ENCODE measurements around the gene MAST4.

Gene MAST4

DNA sequence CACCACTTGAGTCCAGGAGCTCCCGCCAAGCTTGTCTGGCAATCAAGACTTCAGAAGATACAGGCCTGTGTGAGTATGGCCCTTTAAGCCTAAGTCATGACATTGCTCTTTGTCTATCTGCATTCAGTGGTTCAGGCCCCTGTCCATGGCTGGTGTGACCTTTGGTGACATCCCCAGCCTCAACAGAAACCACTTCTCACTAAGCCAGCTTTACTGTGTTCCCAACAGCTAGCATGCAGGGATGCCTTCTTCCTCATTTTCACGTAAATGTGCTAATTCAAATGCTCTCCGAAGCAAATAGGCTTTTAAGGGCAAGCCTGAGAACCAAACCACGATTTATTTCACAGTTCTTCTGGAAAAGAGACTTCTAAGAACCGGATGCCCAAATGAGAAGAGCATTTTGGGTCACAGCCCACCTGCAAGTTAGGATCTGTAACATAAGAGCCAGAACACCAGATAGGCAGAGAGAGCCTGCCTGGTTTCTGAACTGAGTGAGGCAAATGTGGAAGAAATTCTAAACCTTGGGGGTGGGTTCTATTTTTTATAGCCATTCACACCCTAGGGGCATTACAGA is 585.5 kb downstream of the MAST4 start:
- DNase-seq: no peak

DNA sequence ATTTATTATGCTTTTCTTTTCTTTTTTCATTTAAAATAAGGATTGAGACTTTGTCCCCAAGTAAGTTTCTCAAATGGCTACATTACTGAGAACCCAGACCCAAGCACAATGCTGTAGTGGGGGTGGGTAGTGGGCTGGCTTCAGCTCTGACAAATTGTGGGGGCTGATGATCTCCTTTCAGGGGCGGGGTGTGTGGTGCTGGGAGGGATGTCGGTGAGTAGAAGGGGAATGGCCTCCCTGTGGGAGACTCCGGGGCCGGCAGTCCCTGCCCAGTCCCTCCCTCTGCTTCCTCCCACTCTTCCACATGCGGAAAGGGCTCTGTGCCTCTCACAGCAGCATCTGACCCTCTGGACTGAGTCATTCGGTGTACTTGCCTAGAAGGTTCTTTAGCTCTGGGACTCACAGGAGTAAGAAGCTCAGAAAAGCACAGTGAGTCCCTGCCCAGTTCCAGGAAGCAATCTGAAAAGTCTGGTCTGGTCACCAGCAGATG is 586.2 kb downstream of the MAST4 start:
- DNase-seq: peak in 11 of 51 donors; percentile 12 to 65 (median 31)

DNA sequence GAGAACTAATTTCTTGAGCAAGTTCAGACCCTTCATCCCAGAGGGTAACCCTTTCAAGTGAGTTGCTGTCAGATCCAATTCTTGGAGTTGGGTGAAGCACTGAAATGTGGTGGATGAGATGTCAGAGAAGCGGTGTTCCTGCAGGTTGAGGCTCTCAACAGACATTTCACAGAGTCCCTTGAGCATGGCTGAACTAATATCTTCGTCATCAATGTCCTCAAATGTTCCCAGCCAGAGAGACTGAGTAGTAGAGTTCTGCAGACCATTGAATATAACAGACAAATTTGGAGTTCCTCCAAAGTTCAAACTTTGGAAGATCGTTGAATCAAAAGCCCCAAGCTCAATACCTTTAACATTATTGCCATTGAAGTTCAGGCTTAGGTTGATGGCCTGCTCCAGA is 587.7 kb downstream of the MAST4 start:
- no peak for DNase-seq

DNA sequence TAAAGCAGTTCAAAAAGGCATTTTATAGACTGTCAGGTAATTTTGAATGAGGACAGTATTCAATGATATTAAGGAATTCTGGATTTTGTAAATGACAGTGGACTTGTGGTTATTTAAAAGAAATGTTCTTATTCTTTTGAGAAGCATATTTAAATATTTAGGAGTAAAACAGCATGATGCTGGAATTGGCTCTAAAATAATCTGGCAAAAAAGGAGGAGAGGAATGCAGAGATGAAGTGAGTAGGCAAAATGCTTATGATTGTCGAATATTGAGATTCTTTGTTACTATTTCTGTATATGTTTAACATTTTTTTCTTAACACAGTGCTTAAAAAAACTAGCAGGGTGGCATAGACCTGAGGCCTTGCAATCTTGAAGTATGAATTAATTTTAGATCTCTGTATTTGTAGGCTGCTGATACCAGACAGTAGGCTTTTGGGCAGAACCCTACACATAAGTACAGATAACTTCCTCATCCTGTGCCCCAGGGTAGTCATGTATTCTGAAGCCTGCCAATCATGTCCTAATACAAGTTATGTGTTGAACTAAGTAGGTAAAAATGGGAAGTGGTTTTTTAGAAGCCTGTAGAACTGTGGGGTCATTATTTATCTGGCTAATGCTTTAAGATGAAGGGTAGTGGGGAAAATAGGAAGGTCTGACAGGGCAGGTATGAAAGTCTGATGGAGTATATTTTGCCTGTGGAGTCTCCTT is 591.0 kb downstream of the MAST4 start:
- DNase-seq: no peak

DNA sequence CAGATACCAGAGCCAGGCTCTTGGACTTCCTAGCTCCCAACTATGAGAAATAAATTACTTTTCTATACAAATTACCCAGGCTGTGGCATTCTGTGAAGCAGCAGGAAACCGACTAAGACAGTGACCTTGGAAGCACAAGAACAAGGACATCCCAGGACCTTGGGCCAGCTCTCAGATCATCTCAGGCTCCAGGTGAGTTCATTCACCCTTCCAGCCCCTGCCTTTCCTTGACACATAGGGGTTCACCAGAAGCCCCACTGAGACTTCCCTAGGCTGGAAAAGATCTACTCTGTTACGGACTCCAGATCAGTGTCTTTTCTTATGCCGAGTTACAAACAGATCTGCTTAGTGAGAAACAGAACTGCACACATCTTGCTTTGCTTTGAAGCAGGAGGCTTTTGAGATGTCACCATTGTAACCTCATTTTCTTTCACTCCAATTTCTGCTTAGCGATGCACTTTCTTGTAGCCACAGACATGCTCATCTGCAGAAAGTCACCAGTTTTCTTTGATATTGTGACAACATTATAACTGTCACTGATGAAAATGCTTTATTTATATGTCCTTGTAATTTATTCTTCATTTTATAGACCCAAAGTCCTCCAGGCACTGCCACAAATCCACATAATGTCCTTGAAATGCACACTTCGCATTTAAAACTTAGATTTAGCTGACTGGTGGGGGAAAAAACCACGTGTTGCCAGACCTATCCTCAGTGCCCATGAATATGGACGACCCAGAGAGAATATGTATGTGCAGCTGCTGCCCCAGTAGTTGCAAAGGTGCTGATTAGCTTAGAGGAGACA is 592.3 kb downstream of the MAST4 start:
- no peak for DNase-seq

DNA sequence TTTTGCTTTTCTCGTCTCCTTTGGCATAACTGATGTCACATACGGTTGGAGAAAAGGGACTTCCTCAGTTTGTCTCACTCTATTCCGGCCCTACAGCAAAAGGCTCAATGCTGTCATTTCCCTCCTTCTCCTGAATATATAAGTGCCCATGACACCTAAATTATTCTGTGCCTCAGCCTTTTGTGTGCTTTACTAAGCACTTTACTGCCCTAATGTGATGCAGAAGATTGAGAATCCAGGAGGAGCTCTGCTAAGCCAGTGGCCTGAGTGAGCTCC is 592.8 kb downstream of the MAST4 start:
- no peak for DNase-seq

DNA sequence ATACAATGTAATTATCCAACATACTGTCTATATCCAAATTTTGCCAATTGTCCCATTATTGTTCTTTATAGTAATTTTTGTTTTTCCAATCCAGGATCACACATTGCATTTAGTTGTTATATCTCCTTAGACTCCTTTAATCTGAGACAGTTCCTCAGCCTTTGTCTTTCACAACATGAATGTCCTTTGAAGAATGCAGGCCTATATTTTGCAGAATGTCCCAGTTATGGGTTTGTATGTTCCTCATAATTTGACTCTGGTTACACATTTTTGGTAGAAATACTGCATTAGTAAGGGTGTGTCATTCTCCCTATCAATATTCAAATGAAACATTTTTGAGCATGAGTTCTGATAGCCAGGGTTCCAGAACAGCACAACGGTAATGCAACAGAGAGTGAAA is 593.7 kb downstream of the MAST4 start:
- DNase-seq: no peak

DNA sequence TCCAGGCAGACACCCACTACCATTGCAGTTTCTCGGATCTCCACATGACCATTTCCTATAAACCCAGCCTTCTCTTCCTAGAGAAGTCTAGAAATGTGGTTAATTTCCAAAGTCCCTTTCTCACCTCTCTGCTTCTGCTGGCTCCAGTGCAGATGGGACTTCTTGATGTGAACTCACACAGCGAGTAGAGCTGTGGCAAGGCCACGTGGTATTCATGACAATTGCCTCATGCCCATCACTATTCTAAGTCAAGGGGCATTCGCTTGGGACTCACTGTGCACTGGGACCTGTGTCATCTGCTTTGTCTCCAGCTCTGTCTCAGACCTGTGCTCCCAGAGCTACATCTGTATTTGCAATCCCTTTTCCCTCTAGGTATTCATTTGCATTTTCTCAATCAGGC is 594.2 kb downstream of the MAST4 start:
- no peak for DNase-seq

DNA sequence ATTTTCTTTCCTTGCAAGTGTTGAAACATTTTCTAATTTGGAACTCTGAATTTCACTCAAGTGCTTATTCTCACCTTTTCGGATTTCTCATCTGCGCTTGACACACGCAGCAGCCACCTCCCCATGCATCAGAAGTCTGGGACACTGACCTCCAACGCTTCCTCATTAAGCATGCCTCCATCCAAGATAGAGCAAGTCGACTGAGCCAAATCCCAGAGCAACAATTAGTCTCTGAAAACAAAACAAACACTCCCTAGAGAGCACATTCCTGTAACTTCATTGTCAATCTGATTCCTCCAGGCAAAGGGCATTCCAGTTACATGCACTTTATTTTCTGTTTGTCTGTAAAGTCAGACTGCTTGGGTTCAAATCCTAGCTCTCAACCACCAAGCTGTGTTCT is 594.7 kb downstream of the MAST4 start:
- no peak for DNase-seq

DNA sequence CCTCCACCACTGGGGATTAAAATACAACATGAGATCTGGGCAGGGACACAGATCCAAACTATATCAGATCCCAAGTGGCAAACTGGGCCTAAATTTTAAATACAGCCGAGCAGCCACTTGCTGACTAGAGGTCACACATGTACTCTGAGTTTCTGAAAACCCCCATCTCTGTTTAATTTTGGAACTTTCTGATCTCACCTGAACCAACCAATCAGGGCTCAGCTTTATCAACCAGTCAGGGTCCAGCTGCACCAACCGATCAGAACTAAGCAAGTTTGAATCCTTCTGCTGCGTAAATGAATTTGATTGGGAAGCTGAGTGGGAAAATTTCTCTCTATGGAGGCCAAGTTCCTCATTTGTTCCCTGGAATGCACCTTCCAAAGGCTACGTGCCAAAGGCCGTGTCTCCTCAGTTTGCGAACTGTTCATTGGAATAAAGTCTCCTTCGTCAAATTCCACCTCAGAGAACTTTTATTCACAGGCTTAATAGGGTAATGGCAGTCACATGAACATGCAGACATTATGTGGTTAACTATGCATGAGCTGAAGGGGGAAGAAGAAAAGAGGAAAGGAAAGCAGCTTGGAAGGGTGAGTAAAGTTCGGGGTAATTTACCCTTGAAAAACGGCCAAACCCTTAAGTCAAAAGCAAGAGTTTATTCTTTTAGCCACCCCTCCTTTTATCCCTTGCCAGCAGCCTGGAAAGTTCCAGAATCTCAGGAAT is 596.7 kb downstream of the MAST4 start:
- DNase-seq: peak in 2 of 51 donors; percentile 7 to 63

DNA sequence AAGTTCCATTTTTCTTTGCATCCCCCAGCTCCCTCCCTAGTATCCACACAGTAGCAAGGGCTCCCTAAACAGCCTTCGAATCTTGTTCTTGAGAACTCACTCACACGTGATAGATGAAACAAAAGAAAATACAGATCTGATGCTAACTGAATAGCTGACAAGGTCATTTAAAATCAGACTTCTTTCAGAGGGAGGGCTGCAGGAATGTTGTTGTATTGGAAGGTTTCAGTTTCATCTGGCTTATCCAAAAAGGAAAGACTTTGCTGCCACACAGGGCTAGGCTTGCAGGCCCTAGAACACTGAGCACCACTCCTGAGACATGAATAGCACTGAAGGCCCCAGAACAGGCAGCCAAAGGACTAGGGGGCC is 597.2 kb downstream of the MAST4 start:
- DNase-seq: peak in 1 of 51 donors; percentile 59

DNA sequence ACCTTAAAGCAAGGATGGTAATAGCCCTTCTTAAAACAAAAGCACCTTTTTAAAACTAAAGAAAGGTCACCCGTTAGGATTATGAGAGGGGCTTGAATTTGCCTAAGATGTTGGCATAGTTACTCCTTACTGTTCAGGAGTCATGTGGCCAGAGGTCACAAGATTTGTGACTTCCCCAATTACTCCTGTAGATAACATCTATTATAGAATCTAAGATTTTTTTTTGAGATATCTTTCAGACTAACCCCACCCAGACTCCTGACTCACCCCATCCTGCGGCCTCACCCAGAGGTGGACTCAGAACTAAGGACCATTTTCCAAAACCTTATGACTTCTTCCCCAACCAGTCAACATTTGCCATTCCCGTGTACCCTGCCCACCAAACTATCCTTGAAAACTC is 598.0 kb downstream of the MAST4 start:
- DNase-seq: no peak

DNA sequence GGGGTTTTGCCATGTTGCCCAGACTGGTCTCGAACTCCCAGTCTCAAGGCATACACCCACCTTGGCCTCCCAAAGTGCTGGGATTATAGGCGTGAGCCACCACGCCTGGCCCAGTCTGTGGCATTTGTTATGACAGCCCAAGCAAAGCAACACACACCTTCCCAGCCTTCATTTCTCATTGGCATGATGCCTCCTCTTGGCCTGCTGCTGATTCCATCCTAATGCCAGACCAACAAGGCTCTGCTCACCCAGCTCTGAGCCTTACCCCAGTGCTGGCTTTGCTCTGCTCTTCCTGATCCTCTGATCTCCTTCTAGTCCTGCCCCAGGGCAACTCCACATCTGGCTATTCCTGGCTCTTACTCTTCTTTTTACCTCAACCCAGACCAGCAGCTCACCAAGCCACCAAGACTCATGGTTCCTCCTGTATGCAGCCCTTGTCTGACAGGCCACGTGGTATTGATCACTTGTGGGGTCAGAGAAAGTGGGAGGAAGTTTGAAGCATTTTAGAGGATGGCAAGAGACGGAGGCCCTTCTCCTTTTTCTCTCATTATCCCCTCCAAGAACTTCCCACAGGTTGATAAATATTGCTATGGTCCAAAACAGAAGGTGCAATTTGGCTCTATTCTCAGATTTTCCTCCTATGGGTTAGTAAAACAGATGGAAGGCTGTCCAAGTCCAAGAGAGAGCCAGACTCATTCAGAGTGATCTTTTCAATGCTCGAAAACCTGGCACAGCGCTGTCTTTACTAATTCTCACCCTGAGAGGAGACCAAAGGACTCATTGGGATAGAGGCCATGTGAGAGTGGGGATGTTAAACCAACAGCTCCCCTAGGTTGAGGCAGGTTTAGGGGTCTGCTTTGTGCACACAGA is 599.4 kb downstream of the MAST4 start:
- DNase-seq: peak in 1 of 51 donors; percentile 3

DNA sequence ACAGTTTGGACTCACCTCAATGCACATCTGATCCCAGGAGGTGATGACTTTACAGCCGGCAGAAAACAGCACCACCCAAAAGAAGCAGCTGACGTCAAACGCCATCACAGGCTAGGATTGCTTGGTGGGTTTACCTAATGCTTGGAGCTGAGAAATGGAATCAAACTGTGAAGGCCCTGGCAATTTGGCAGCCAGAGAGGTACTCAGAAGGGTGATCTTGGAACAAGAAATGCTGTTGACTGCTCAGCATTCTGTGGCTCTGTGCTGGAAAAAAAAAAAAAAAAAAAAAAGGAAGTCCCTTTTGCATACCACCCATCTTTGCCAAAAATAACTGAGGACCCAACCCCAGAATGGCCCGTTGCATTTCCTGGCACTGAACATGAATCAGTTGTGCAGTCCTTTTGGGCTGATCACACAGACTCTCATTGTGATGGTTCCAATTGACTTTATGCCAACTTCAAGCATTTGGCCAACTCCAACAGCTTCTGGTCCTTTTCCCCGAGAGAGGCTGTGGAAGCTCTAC is 600.4 kb downstream of the MAST4 start, which contains the start of gene CD180:
Gene CD180 (minus strand): TSS at position 263 of the 523 bp plus-strand sequence. CDS start 158 bp downstream, at position 105.
- peak in 37 of 51 donors; percentile 14 to 84 (median 51) for DNase-seq

DNA sequence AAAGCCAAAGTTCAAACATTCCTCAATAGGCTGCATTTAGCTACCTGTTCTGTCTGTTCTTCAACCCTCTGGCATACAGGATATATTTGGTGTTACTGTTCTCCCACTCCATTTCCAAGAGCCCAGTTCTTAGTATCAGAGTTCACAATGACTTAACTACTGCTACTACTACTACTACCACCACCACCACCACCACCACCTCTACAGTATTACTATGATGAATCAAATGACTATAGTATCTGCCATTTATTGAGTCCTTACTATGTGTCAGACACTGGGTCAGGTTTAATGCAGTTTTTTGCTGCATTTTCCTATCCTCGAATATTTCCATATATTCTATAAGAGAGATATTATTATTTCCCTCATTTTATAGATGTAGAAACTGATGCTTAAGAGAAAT is 601.3 kb downstream of the MAST4 start:
- DNase-seq: no peak

DNA sequence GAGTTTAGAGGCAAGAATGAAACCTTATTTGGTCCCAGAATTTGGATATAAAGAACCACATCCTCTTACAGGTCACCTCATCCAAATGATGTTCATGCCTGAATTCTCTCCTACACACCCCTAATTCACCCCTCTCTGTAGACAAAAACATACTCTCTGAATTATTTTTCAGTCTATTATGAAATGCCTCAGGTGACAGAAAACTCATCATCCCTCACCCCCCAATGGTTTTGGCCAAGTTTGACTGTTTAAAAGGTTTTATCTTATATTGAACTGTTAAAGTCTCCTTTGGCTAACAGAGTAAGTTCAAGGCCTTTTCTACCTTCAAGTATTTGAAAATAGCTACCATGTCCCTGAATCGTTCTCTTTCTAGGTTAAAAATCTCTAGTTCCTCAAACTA is 602.7 kb downstream of the MAST4 start:
- no peak for DNase-seq

DNA sequence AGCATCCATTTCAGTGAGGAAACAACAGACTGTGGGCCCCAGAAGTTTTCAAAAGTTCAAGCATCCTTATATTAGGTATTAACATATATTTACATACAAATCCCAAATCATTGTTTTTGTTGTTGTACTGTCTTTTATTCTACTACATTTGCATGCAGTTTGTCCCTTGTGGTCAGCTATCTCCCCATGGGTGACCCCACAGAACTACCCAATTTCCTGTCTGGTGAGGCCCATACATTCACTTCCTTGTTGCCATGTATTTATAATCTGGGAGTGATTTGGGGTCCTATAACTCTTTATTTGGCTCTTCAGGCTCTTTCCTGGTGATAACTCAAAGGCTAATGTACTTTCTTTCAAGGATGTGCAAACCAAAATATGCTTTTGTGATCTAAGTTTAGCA is 603.7 kb downstream of the MAST4 start:
- DNase-seq: no peak

DNA sequence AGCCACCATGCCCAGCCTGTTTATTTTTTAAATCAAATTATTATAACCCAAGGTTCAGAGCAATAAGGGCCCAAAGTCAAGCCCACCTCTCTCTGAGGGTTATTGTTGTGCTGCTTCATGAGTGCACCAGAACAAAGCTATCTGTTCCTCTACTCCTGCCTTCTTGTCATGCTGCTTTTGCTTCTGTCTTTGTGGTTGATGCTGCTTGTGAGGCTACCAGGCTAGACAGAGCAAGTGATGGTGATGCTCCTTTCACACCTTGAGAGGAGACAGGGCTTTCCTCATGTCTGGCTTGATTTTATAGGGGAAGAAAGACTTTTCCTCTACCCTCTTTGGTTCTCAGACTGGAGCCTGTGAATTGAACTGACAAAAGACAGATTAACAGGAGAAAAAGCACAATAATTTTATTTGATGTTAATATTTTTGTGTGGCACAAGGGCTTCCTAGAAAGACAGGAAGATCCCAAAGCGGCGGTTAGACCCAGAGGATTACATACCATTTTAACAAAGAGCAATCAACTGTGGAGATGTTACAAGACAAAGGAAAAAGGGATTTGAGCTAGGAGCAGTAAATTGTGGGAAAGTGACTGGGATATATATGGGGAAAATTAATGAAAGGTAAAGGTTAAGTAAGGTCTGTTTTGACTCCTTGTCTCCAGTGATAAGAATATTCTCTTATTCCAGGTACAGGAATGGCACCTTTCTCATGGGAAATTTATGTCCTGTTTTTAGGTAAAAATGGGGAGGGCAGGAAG is 604.8 kb downstream of the MAST4 start:
- no peak for DNase-seq

DNA sequence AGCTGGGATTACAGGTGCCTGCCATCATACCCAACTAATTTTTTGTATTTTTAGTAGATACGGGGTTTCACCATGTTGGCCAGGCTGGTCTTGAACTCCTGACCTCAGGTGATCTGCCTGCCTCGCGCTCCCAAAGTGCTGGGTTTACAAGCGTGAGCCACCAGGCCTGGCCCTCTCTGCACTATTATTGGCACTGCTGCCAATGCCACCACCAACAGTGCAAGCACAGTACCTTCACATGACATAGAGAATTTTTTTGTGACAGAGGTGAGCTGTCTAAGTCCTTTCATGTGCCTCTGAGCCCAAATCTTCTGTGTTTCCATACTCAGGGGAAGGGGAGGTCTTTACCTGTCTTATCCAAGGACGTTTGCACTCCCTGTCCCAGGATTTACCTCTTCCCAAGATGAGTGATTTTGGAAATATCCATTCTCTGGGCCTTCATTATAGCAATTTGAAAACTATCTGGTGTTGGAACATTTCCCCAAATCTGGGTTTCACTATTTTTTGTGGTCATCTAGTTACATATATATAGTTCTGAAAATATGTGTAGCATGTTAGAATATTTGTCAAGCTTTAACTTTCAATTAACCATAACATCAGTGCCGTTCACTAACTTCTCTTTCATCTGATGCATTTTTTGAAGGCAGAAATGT is 605.8 kb downstream of the MAST4 start:
- no peak for DNase-seq

Measured in hypothalamus (tissue), 51 donors.